ENCODE results near the gene KCNQ1.

- no peak for TF ChIP-seq POLR2A (IDR thresholded peaks at IDR 0.05; ENCODE audit: low read depth, low read length)
- no peak for TF ChIP-seq CTCF (IDR thresholded peaks at IDR 0.05; ENCODE audit: extremely low read depth in 1 of 2, insufficient read depth in 1 of 2, low read depth in 1 of 2, low read length in 2 of 2)
- no peak for TF ChIP-seq MAX (IDR thresholded peaks at IDR 0.05; ENCODE audit: insufficient read depth, insufficient read length)
- no peak for TF ChIP-seq GATA2 (IDR thresholded peaks at IDR 0.05; ENCODE audit: insufficient read depth, insufficient read length, low read depth, low read length)
- no peak for TF ChIP-seq POLR2AphosphoS5 (IDR thresholded peaks at IDR 0.05; ENCODE audit: insufficient read depth, low read depth, low read length)
- no peak for TF ChIP-seq MYC (IDR thresholded peaks at IDR 0.05; ENCODE audit: low read depth, low read length)
- no peak for TF ChIP-seq EZH2 (IDR thresholded peaks at IDR 0.05; ENCODE audit: borderline replicate concordance, low read depth, low read length, severe bottlenecking)
- no peak for TF ChIP-seq JUN (IDR thresholded peaks at IDR 0.05; ENCODE audit: borderline replicate concordance, insufficient read depth, insufficient read length, low read depth)
- TF ChIP-seq FOS (IDR thresholded peaks at IDR 0.05; ENCODE audit: borderline replicate concordance, insufficient read depth, low read length), result no peak
These were observed 19.9 kb upstream of the KCNQ1 start for GRCh38 chr11:2424811-2425495.
